ENCODE results near the gene KLF14. TPM values are rescaled to one million over a fixed set of nuclear protein-coding genes. Genes with fewer than 3 reads are reported as not detected.

Gene KLF14
- total RNA-seq, 1 experiment from 2014 or later = not detected

GRCh38 chr7:130748531-130749389 lies 14.8 kb upstream of the KLF14 start:
- no peaks in the 10 kb centered on the region for H3K9me3 Mint-ChIP-seq (ENCODE audit: unreplicated experiment)
- peaks cover 23% of the 10 kb centered on the region for H3K27me3 Mint-ChIP-seq (ENCODE audit: insufficient read depth, unreplicated experiment)
- H3K36me3 Mint-ChIP-seq (ENCODE audit: insufficient read depth, unreplicated experiment) = no peaks in the 10 kb centered on the region
- intact Hi-C loops (cut with micrococcal nuclease; ENCODE audit: unreplicated experiment) = no loop called here
- H3K4me3 Mint-ChIP-seq (ENCODE audit: unreplicated experiment) = no peak overlapping the region
- Histone ChIP-seq H3K27me3 (replicated peaks; ENCODE audit: control insufficient read depth, insufficient read depth, low read length) (no peaks in the 10 kb centered on the region; the same call in 1 of the 2 replicates), H3K4me1 (no peaks in the 10 kb centered on the region), H3K4me3 (ENCODE audit: low read depth, low read length) (no peak overlapping the region), H3K9me3 (no peaks in the 10 kb centered on the region), H3K36me3 (ENCODE audit: control insufficient read depth, insufficient read depth, low read length) (no peaks in the 10 kb centered on the region)
- POLR2A ChIA-PET = no interaction called here
- DNase-seq = no peak
- CTCF ChIA-PET = no interaction called here
- H3K27ac Mint-ChIP-seq (ENCODE audit: unreplicated experiment) = no peak overlapping the region
- BruUV-seq (replicated peaks) = no TSS peak
- H3K4me1 Mint-ChIP-seq (ENCODE audit: low read depth, unreplicated experiment) = no peaks in the 10 kb centered on the region
- TF ChIP-seq CTCF (IDR thresholded peaks at IDR 0.05; ENCODE audit: insufficient read depth in 1 of 2, low read depth in 1 of 2, low read length in 1 of 2, severe bottlenecking in 1 of 2, unreplicated experiment in 1 of 2) = no peak

GRCh38 chr7:130741331-130741995 lies 7.5 kb upstream of the KLF14 start:
- Histone ChIP-seq H3K36me3 (ENCODE audit: control insufficient read depth, insufficient read depth, low read length) (no peaks in the 10 kb centered on the region), H3K9me3 (no peaks in the 10 kb centered on the region), H3K4me1 (no peaks in the 10 kb centered on the region), H3K27me3 (replicated peaks; ENCODE audit: control insufficient read depth, insufficient read depth, low read length) (no peaks in the 10 kb centered on the region), H3K4me3 (ENCODE audit: low read depth, low read length) (no peak overlapping the region)
- Mint-ChIP-seq H3K27me3 (ENCODE audit: insufficient read depth, unreplicated experiment) (peaks cover 14% of the 10 kb centered on the region), H3K9me3 (ENCODE audit: unreplicated experiment) (no peaks in the 10 kb centered on the region), H3K27ac (ENCODE audit: unreplicated experiment) (no peak overlapping the region), H3K36me3 (ENCODE audit: insufficient read depth, unreplicated experiment) (no peaks in the 10 kb centered on the region), H3K4me1 (ENCODE audit: low read depth, unreplicated experiment) (no peaks in the 10 kb centered on the region), H3K4me3 (ENCODE audit: unreplicated experiment) (no peak overlapping the region)
- TF ChIP-seq CTCF (IDR thresholded peaks at IDR 0.05; ENCODE audit: insufficient read depth in 1 of 2, low read depth in 1 of 2, low read length in 1 of 2, severe bottlenecking in 1 of 2, unreplicated experiment in 1 of 2) = no peak
- intact Hi-C loops (cut with micrococcal nuclease; ENCODE audit: unreplicated experiment) = no loop called here
- no peak for DNase-seq
- no TSS peak for BruUV-seq (replicated peaks)
- ChIA-PET POLR2A (no interaction called here), CTCF (no interaction called here)

GRCh38 chr7:130740606-130741005 lies 6.6 kb upstream of the KLF14 start:
- no peaks in the 10 kb centered on the region for H3K36me3 ChIP-seq (ENCODE audit: control insufficient read depth, insufficient read depth, low read length)
- H3K9me3 ChIP-seq = no peaks in the 10 kb centered on the region
- BruUV-seq (replicated peaks) = no TSS peak
- H3K4me1 Mint-ChIP-seq (ENCODE audit: low read depth, unreplicated experiment) = no peaks in the 10 kb centered on the region
- H3K27me3 Mint-ChIP-seq (ENCODE audit: insufficient read depth, unreplicated experiment) = peaks cover 19% of the 10 kb centered on the region
- no peaks in the 10 kb centered on the region for H3K27me3 ChIP-seq (replicated peaks; ENCODE audit: control insufficient read depth, insufficient read depth, low read length)
- intact Hi-C loops (cut with micrococcal nuclease; ENCODE audit: unreplicated experiment) = no loop called here
- CTCF ChIA-PET = no interaction called here
- no peak overlapping the region for H3K4me3 ChIP-seq (ENCODE audit: low read depth, low read length)
- POLR2A ChIA-PET = no interaction called here
- no peak overlapping the region for H3K4me3 Mint-ChIP-seq (ENCODE audit: unreplicated experiment)
- TF ChIP-seq CTCF (IDR thresholded peaks at IDR 0.05; ENCODE audit: insufficient read depth in 1 of 2, low read depth in 1 of 2, low read length in 1 of 2, severe bottlenecking in 1 of 2, unreplicated experiment in 1 of 2) = no peak
- H3K27ac Mint-ChIP-seq (ENCODE audit: unreplicated experiment) = no peak overlapping the region
- no peak for DNase-seq
- no peaks in the 10 kb centered on the region for H3K4me1 ChIP-seq
- H3K36me3 Mint-ChIP-seq (ENCODE audit: insufficient read depth, unreplicated experiment) = no peaks in the 10 kb centered on the region
- no peaks in the 10 kb centered on the region for H3K9me3 Mint-ChIP-seq (ENCODE audit: unreplicated experiment)

Data from Caco-2 (cell line).